ENCODE measurements around the gene CFAP74.

- TF ChIP-seq CTCF (IDR thresholded peaks at IDR 0.05) (no peak), POLR2A (IDR thresholded peaks at IDR 0.05) (no peak), EP300 (IDR thresholded peaks at IDR 0.05) (no peak)
Measured at GRCh38 chr1:2053217-2053616, 49.6 kb upstream of the CFAP74 start.

Data from tibial nerve (tissue), 4 donors.